ENCODE results near the gene COL19A1.

The COL19A1 gene

DNA sequence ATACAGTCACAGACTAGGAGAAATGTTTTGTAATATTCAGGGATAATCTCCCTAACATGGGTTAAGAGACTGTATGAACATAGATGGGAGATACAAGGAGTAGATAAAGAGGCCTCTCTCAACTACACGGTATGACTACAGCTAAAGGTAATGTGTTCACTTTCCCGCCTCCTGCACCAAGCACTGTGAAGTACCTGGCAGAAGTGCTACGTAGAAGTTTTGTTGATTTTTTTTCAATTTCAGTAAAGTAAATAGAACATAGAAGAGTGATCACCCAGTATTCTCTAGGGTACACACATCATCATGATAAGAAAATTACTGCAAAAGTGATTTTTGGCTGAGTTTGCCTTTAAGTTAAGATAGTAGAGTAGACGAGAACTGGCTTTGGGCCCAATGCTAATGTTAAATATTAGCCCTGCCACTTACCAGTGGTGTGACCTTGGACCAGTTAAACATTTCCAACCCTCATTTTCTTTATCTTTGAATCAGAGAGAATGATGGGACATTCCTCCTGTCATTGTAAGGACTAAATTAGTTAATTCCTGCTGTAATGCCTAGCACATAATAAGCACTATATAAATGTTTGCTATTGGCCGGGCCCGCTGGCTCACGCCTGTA, 253.0 kb downstream of the COL19A1 start:
- intact Hi-C loops (cut with DNase I; ENCODE audit: low total_unique reads): no loop called here
- Histone ChIP-seq H3K9me3 (no peaks in the 10 kb centered on the region), H3K27ac (no peak overlapping the region), H3K4me3 (no peak overlapping the region), H3K27me3 (no peaks in the 10 kb centered on the region), H3K36me3 (no peaks in the 10 kb centered on the region), H3K4me1 (no peaks in the 10 kb centered on the region)
- no peak for DNase-seq
- no peak for TF ChIP-seq CTCF (IDR thresholded peaks at IDR 0.05)

DNA sequence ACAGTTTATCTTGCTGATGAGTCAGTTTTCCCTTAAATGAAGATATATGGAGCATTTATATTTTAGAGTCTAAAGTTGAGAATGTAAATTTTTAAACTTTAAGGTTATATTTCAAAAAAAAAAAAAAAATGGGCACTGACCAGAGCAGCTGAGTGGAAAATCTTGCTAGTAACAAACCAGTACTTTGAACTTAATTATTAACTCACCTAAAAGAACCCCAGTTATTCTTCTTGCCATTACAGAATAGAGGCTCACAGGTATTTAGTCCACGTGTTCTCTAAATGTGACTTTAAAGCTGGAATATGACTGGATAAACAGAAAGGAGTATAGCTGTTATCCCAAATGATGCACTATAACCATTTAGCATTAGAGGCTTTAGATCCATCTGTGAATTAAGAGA, 258.1 kb downstream of the COL19A1 start:
- intact Hi-C loops (cut with DNase I; ENCODE audit: low total_unique reads): no loop called here
- TF ChIP-seq CTCF (IDR thresholded peaks at IDR 0.05): no peak
- H3K4me3 ChIP-seq: no peak overlapping the region
- no peaks in the 10 kb centered on the region for H3K4me1 ChIP-seq
- H3K27me3 ChIP-seq: no peaks in the 10 kb centered on the region
- no peaks in the 10 kb centered on the region for H3K36me3 ChIP-seq
- H3K9me3 ChIP-seq: no peaks in the 10 kb centered on the region
- H3K27ac ChIP-seq: no peak overlapping the region
- no peak for DNase-seq

DNA sequence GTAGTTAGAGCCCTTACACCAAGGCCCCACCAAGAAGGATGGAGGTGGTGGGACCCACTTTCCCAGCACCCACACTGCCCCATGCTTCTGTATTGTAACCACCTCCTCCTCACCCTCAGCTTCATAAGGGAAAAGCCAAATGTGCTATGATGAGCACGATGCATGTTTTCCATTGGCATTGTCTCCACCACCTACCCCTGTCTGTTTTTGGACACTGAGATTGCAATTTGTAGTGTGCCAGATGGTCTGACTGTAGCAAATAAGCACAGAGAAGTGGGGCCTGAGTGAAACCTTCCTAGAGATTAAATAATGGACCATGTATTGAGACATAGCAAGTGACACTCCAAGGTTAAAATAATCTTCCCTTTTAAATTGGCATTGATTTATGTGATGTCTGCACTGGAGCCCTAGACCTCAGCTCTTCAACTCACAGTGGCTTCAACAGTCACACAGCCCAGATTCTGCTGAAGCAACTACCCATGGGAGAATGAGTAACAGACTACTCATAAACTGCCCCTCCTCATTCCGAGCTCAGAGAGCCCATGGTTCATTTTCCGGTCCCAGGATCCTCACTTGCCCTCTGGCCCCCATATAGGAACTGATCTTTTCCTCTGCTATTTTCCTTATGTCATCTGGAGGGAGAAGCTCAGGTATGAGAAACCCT, 258.7 kb downstream of the COL19A1 start:
- intact Hi-C loops (cut with DNase I; ENCODE audit: low total_unique reads): no loop called here
- Histone ChIP-seq H3K36me3 (no peaks in the 10 kb centered on the region), H3K27me3 (no peaks in the 10 kb centered on the region), H3K4me1 (no peaks in the 10 kb centered on the region), H3K27ac (no peak overlapping the region), H3K9me3 (no peaks in the 10 kb centered on the region), H3K4me3 (no peak overlapping the region)
- DNase-seq: no peak
- TF ChIP-seq CTCF (IDR thresholded peaks at IDR 0.05): no peak

DNA sequence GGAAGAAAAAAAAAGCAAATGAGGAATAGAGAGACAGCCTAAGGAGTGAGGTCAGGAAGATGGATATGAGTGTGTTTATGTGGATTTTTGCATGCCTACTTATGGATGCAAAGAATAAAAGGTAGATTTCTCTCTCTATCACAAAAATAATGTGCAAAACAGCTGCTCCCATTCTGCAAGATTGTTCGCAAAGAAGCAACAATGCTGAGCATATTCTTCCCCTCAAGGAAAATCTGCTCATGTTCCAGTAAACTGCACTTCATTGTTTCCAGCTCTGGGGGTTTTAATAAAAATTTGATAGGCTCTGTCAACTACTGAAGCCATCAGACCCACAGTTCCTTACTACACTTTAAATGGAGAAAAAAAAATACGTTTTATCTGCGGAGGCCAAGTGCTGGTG, 259.2 kb downstream of the COL19A1 start:
- no peak overlapping the region for H3K4me3 ChIP-seq
- H3K4me1 ChIP-seq: no peaks in the 10 kb centered on the region
- H3K9me3 ChIP-seq: no peaks in the 10 kb centered on the region
- no peaks in the 10 kb centered on the region for H3K27me3 ChIP-seq
- intact Hi-C loops (cut with DNase I; ENCODE audit: low total_unique reads): no loop called here
- no peak for TF ChIP-seq CTCF (IDR thresholded peaks at IDR 0.05)
- no peaks in the 10 kb centered on the region for H3K36me3 ChIP-seq
- DNase-seq: no peak
- no peak overlapping the region for H3K27ac ChIP-seq

- intact Hi-C loops (cut with DNase I; ENCODE audit: low total_unique reads): no loop called here
- no peaks in the 10 kb centered on the region for H3K36me3 ChIP-seq
Observed at GRCh38 chr6:70129341-70129740, 263.0 kb downstream of the COL19A1 start.

More at GRCh38 chr6:70129341-70129740, 263.0 kb downstream of the COL19A1 start:
- no peak overlapping the region for H3K4me3 ChIP-seq
- H3K27ac ChIP-seq: no peak overlapping the region
- TF ChIP-seq CTCF (IDR thresholded peaks at IDR 0.05): no peak
- H3K4me1 ChIP-seq: no peaks in the 10 kb centered on the region
- H3K27me3 ChIP-seq: no peaks in the 10 kb centered on the region
- no peaks in the 10 kb centered on the region for H3K9me3 ChIP-seq
- DNase-seq: no peak
